Measurements from ENCODE around the gene FEM1C. TPM values are rescaled to one million over a fixed set of nuclear protein-coding genes. Genes with fewer than 3 reads are reported as not detected.

Gene FEM1C
- total RNA-seq, 1 donor from 2014 or later = 14.6 TPM

GRCh38 chr5:115524199-115524847, 20.3 kb downstream of the FEM1C start:
- DNase-seq = no peak
- intact Hi-C loops (cut with micrococcal nuclease) = no loop called here
- Mint-ChIP-seq H3K27me3 (no peaks in the 10 kb centered on the region), H3K9me3 (no peaks in the 10 kb centered on the region), H3K27ac (no peak overlapping the region), H3K4me1 (peaks cover 31% of the 10 kb centered on the region), H3K4me3 (no peak overlapping the region), H3K36me3 (ENCODE audit: low read depth) (peaks cover 48% of the 10 kb centered on the region)

DNA sequence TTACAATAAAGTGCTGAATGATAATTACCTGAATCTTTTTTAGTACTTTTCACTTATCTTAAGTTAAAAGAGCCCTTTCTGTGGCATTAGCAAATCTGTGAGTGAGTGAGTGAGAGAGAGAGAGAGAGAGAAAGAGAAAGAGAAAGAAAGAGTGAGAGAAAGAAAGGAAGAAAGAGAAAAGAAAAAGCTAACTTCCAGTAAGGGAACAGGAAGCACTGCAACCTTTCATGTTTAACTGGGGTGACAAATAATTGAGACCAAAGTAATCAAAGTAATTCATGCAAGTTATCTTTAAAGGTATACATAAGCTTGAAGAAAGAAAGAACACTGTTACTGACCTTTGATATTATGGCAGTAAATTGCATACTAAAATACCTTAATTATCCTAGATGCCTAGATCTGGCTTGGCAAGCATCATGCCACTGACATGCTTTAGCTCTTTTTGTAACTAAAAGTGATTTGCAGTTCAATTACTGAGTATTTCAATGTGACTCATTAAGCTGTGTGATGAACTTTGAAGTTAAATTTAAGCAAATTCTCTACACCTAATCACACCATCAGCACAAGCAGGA, 21.7 kb downstream of the FEM1C start:
- H3K27me3 Mint-ChIP-seq = no peaks in the 10 kb centered on the region
- H3K27ac Mint-ChIP-seq = peak overlapping the region; percentile 45
- peaks cover 20% of the 10 kb centered on the region for H3K4me1 Mint-ChIP-seq
- intact Hi-C loops (cut with micrococcal nuclease) = no loop called here
- H3K9me3 Mint-ChIP-seq = no peaks in the 10 kb centered on the region
- peaks cover 40% of the 10 kb centered on the region for H3K36me3 Mint-ChIP-seq (ENCODE audit: low read depth)
- no peak for DNase-seq
- peak overlapping the region; percentile 54 for H3K4me3 Mint-ChIP-seq

DNA sequence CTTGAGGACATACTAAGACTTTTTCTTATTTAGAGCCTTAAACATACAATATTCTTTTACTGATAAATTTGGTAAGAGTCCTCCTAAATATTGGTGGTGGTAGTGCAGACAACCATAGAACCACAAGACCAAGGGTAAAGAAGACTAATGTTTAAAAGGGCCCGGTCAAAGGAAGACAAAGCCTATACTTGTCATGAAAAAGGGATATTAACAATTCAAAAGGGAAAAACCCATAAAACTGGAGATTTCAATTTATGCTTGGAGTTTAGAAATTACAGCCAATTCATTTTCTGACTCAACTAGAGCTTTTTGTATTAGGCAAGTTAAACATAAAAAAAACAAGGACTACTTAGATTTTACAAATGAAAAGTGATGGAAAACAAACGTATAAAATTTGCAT, 24.4 kb downstream of the FEM1C start:
- peaks cover 20% of the 10 kb centered on the region for H3K4me1 Mint-ChIP-seq
- H3K4me3 Mint-ChIP-seq = no peak overlapping the region
- intact Hi-C loops (cut with micrococcal nuclease) = no loop called here
- H3K36me3 Mint-ChIP-seq (ENCODE audit: low read depth) = peaks cover 34% of the 10 kb centered on the region
- H3K27ac Mint-ChIP-seq = no peak overlapping the region
- no peak for DNase-seq
- H3K9me3 Mint-ChIP-seq = no peaks in the 10 kb centered on the region
- H3K27me3 Mint-ChIP-seq = no peaks in the 10 kb centered on the region

DNA sequence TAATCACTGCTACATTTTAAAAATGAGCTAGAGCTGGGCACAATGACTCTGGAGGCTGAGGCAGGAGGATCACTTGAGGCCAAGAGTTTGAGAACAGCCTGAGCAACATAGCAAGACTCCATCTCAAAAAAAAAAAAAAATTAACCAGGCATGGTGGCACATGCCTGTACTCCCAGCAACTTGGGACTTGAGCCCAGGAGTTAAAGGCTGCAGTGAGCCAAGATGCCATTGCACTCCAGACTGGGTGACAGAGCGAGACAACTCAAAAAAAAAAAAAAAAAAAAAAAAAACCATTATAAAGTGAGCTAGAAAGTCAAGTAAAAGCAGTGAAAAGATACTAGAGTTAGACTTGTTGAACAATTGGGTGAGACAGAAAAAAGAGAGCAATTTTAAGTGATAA, 28.2 kb downstream of the FEM1C start:
- no peaks in the 10 kb centered on the region for H3K4me1 Mint-ChIP-seq
- H3K4me3 Mint-ChIP-seq = no peak overlapping the region
- intact Hi-C loops (cut with micrococcal nuclease) = no loop called here
- no peak overlapping the region for H3K27ac Mint-ChIP-seq
- H3K36me3 Mint-ChIP-seq (ENCODE audit: low read depth) = peaks cover 8% of the 10 kb centered on the region
- H3K9me3 Mint-ChIP-seq = peaks cover 4% of the 10 kb centered on the region
- no peaks in the 10 kb centered on the region for H3K27me3 Mint-ChIP-seq
- DNase-seq = no peak

DNA sequence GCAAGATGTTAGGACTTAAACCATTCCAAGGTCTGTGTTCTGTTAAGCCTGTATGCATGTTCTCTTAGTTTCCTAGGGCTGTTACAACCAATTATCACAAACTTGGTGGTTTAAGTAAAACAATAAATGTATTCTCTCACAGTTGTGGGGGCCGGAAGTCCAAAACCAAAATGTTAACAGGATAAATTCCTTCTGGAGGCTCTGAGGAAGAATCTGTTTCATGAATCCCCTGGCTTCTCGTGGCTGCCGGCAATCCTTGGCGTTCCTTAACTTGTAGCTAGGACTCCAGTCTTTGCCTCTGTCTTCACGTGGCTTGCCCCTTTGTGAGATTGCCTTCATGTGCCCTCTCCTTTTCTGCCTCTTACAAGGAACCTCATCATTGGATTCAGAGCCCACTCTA, 30.4 kb downstream of the FEM1C start:
- Mint-ChIP-seq H3K4me3 (no peak overlapping the region), H3K4me1 (no peaks in the 10 kb centered on the region), H3K9me3 (peaks cover 4% of the 10 kb centered on the region), H3K27me3 (no peaks in the 10 kb centered on the region), H3K36me3 (ENCODE audit: low read depth) (peaks cover 1% of the 10 kb centered on the region), H3K27ac (no peak overlapping the region)
- intact Hi-C loops (cut with micrococcal nuclease) = no loop called here
- no peak for DNase-seq

GRCh38 chr5:115511632-115512031, 32.9 kb downstream of the FEM1C start:
- no peak overlapping the region for H3K4me3 Mint-ChIP-seq
- intact Hi-C loops (cut with micrococcal nuclease) = no loop called here

GRCh38 chr5:115510145-115510645, 34.4 kb downstream of the FEM1C start:
- Mint-ChIP-seq H3K4me1 (no peaks in the 10 kb centered on the region), H3K27me3 (peaks cover 4% of the 10 kb centered on the region), H3K36me3 (ENCODE audit: low read depth) (no peaks in the 10 kb centered on the region), H3K9me3 (peaks cover 4% of the 10 kb centered on the region), H3K4me3 (no peak overlapping the region), H3K27ac (no peak overlapping the region)
- intact Hi-C loops (cut with micrococcal nuclease) = no loop called here
- DNase-seq = no peak

More at GRCh38 chr5:115511632-115512031, 32.9 kb downstream of the FEM1C start:
- Mint-ChIP-seq H3K4me1 (no peaks in the 10 kb centered on the region), H3K27me3 (no peaks in the 10 kb centered on the region), H3K9me3 (peaks cover 4% of the 10 kb centered on the region), H3K27ac (no peak overlapping the region), H3K36me3 (ENCODE audit: low read depth) (no peaks in the 10 kb centered on the region)
- DNase-seq = no peak

GRCh38 chr5:115509547-115509946, 35.0 kb downstream of the FEM1C start:
- H3K27me3 Mint-ChIP-seq = peaks cover 4% of the 10 kb centered on the region
- no peak for DNase-seq
- no peak overlapping the region for H3K27ac Mint-ChIP-seq
- no peaks in the 10 kb centered on the region for H3K4me1 Mint-ChIP-seq
- H3K4me3 Mint-ChIP-seq = no peak overlapping the region
- H3K36me3 Mint-ChIP-seq (ENCODE audit: low read depth) = no peaks in the 10 kb centered on the region
- intact Hi-C loops (cut with micrococcal nuclease) = no loop called here
- H3K9me3 Mint-ChIP-seq = peaks cover 4% of the 10 kb centered on the region

GRCh38 chr5:115507681-115508080, 36.9 kb downstream of the FEM1C start:
- Mint-ChIP-seq H3K36me3 (ENCODE audit: low read depth) (no peaks in the 10 kb centered on the region), H3K4me1 (no peaks in the 10 kb centered on the region), H3K4me3 (no peak overlapping the region), H3K27ac (no peak overlapping the region), H3K9me3 (peaks cover 4% of the 10 kb centered on the region), H3K27me3 (peaks cover 5% of the 10 kb centered on the region)
- no peak for DNase-seq
- intact Hi-C loops (cut with micrococcal nuclease) = no loop called here

GRCh38 chr5:115503420-115503819, 41.2 kb downstream of the FEM1C start:
- H3K27me3 Mint-ChIP-seq = peaks cover 16% of the 10 kb centered on the region
- H3K4me3 Mint-ChIP-seq = no peak overlapping the region
- no peak for DNase-seq
- H3K36me3 Mint-ChIP-seq (ENCODE audit: low read depth) = no peaks in the 10 kb centered on the region
- no peaks in the 10 kb centered on the region for H3K9me3 Mint-ChIP-seq
- intact Hi-C loops (cut with micrococcal nuclease) = no loop called here
- no peak overlapping the region for H3K27ac Mint-ChIP-seq
- H3K4me1 Mint-ChIP-seq = no peaks in the 10 kb centered on the region

GRCh38 chr5:115501464-115502210, 42.9 kb downstream of the FEM1C start:
- Mint-ChIP-seq H3K9me3 (no peaks in the 10 kb centered on the region), H3K36me3 (ENCODE audit: low read depth) (no peaks in the 10 kb centered on the region), H3K4me3 (no peak overlapping the region), H3K27me3 (peaks cover 22% of the 10 kb centered on the region), H3K4me1 (no peaks in the 10 kb centered on the region), H3K27ac (no peak overlapping the region)
- intact Hi-C loops (cut with micrococcal nuclease) = no loop called here
- DNase-seq = no peak

DNA sequence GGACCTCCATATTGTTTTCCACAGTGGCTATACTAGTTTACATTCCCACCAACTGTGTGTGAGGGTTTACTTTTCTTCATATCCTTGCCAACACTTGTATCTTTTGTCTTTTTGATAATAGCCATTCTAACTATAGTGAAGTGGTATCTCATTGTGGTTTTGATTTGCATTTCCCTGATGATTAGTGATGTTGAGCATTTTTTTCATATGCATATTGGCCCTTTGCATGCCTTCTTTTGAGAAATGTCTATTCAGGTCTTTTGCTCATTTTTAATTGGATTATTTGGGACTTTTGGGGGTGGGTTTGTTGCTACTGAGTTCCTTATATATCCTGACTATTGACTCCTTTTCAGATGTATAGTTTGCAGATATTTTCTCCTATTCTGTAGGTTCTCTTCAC, 44.4 kb downstream of the FEM1C start:
- Mint-ChIP-seq H3K27ac (no peak overlapping the region), H3K27me3 (peaks cover 28% of the 10 kb centered on the region), H3K4me3 (no peak overlapping the region), H3K36me3 (ENCODE audit: low read depth) (no peaks in the 10 kb centered on the region), H3K9me3 (no peaks in the 10 kb centered on the region), H3K4me1 (no peaks in the 10 kb centered on the region)
- DNase-seq = no peak
- intact Hi-C loops (cut with micrococcal nuclease) = no loop called here

DNA sequence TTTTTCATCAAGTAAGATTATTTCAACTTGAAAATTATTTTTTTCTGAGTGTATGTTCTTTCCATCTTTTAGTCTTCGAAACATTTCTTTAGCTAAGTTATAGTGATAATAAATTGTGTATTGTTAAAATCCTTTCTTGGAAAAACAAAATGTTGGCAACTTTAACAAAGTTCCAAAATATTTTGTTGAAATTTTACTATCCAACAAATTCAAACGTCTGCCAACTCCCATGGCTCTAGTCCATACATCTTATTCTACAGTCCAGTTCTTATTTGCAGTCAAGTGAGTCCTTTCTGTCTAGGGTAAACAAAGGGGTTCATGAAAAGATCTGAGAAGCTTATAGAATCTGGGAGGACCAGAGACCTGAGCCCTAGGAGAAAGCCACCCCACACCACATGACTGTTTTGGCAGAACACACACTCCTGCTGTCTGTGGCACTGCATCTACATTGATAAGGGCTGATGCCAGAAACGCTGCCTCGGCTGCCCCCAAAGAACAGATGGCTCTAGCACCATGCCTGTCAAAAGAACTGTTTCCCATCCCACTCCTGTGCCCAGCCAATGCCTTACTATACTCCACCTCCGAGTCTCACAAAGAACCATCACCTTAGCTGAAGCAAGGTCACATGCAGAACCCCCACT, 47.5 kb downstream of the FEM1C start:
- Mint-ChIP-seq H3K4me3 (no peak overlapping the region), H3K9me3 (no peaks in the 10 kb centered on the region), H3K27me3 (peaks cover 44% of the 10 kb centered on the region), H3K4me1 (no peaks in the 10 kb centered on the region), H3K36me3 (ENCODE audit: low read depth) (no peaks in the 10 kb centered on the region), H3K27ac (no peak overlapping the region)
- no peak for DNase-seq
- intact Hi-C loops (cut with micrococcal nuclease) = no loop called here

Data from activated CD4-positive, alpha-beta T cell treated with anti-CD3 and anti-CD28 coated beads, Interleukin-2, amount 10 ng/mL, durations not matched to agents 24 days and 14 days (primary cell).